HG02973 (cell line): ENCODE measurements around the gene CYBA.

Source experiments
- ATAC-seq: cut with Tn5 transposase; IDR thresholded peaks from one replicate; pipeline ENCODE4 v1.9.1; 2021; ENCODE audit warnings: moderate library complexity; ENCODE audit not compliant: unreplicated experiment

Gene CYBA

GRCh38 chr16:88595101-88595500, 55.8 kb downstream of the CYBA start:
- ATAC-seq = no peak

- no peak for ATAC-seq
Measured at GRCh38 chr16:88593910-88594309, 56.9 kb downstream of the CYBA start.

- no peak for ATAC-seq
Measured at GRCh38 chr16:88593489-88593888, 57.4 kb downstream of the CYBA start.
